Fibroblast of lung (primary cell): ENCODE results near the gene ANAPC2.

Experiments used
- CTCF ChIP-seq, 2 donors: IDR thresholded peaks in 1 of 2; conservative IDR thresholded peaks in 1 of 2; 1 replicate in 1 of 2; 2 replicates in 1 of 2; pipeline ENCODE4 v1.5.1; 2011 to 2012; ENCODE audit warnings: low read length in 2 of 2, control low read depth in 1 of 2, inconsistent platforms in 1 of 2, low read depth in 1 of 2, mild to moderate bottlenecking in 1 of 2
- EZH2 ChIP-seq: IDR thresholded peaks from 2 replicates; pipeline ENCODE4 v1.5.1; 2012; ENCODE audit warnings: low read length, control low read depth, mild to moderate bottlenecking; ENCODE audit errors: missing control alignments

GRCh38 chr9:137128862-137129455 lies 59.4 kb downstream of the ANAPC2 start:
- TF ChIP-seq CTCF (conservative IDR thresholded peaks at IDR 0.05 in 1 of 2, IDR thresholded peaks at IDR 0.05 in 1 of 2; ENCODE audit: low read depth in 1 of 2, low read length in 2 of 2): no peak
- no peak for TF ChIP-seq EZH2
